IMR-90 (cell line): Measurements from ENCODE around the gene SLC8A1. TPM values are rescaled to one million over a fixed set of nuclear protein-coding genes. Genes with fewer than 3 reads are reported as not detected.

Experiments
- ATAC-seq: fragments of 200-7000 bp; cut with Tn5 transposase; 2 replicates; pipeline ENCODE4 v1.9.1; 2020; ENCODE audit warnings: low read depth, mild to moderate bottlenecking, moderate library complexity
- BruUV-seq: library from RNA; stranded (reverse); fragments of 400-500 nt; replicated peaks from 2 replicates; lab custom pipeline; 2021; lab: Mats Ljungman, UMichigan
- CTCF ChIA-PET: fragments of 300-600 bp; formaldehyde crosslinking; extraction: SDS; loops from one replicate; lab custom pipeline; 2021; ENCODE audit warnings: antibody characterized with exemption; lab: Yijun Ruan, JAX
- POLR2A ChIA-PET: fragments of 300-600 bp; sonication (Branson Sonifier 250); formaldehyde crosslinking; loops from one replicate; lab custom pipeline; 2022; ENCODE audit warnings: antibody characterized with exemption; ENCODE audit not compliant: unreplicated experiment; lab: Charles Lee
- DNase-seq: peaks from one replicate; pipeline ENCODE4 v3.0.0; 2013
- H2AFZ ChIP-seq: replicated peaks from 2 replicates; pipeline ENCODE3; 2013; ENCODE audit warnings: low read length, mild to moderate bottlenecking; ENCODE audit not compliant: poor library complexity
- H2AK5ac ChIP-seq: 2 replicates; pipeline ENCODE4 v1.6.1; 2013; ENCODE audit warnings: low read depth, low read length, inconsistent platforms
- H2AK9ac ChIP-seq: replicated peaks from 2 replicates; pipeline ENCODE3; 2013; ENCODE audit warnings: mild to moderate bottlenecking, low read depth, low read length, moderate library complexity; ENCODE audit not compliant: poor library complexity
- H2BK120ac ChIP-seq: 2 replicates; pipeline ENCODE4 v1.6.1; 2013; ENCODE audit warnings: low read depth, low read length, inconsistent platforms
- H2BK15ac ChIP-seq: 3 replicates; pipeline ENCODE4 v1.6.1; 2013; ENCODE audit warnings: low read depth, low read length, inconsistent platforms
- H2BK20ac ChIP-seq: 2 replicates; pipeline ENCODE4 v1.6.1; 2013; ENCODE audit warnings: low read depth, mild to moderate bottlenecking, inconsistent platforms, low read length, moderate library complexity
- H2BK5ac ChIP-seq: 2 replicates; pipeline ENCODE4 v1.6.1; 2013; ENCODE audit warnings: mild to moderate bottlenecking, low read depth, low read length, inconsistent platforms; ENCODE audit not compliant: poor library complexity, severe bottlenecking
- H3K14ac ChIP-seq: replicated peaks from 2 replicates; pipeline ENCODE4 v1.6.1; 2013; ENCODE audit warnings: low read depth, low read length, inconsistent platforms
- H3K18ac ChIP-seq: 2 replicates; pipeline ENCODE4 v1.6.1; 2013; ENCODE audit warnings: low read depth, low read length, control low read depth
- H3K23ac ChIP-seq: 2 replicates; pipeline ENCODE4 v1.6.1; 2013; ENCODE audit warnings: low read depth, low read length, inconsistent platforms
- H3K27ac ChIP-seq: 2 replicates; pipeline ENCODE4 v1.5.1; 2013; ENCODE audit warnings: mild to moderate bottlenecking, control low read depth, low read length; ENCODE audit not compliant: insufficient read depth
- H3K27me3 ChIP-seq: 2 replicates; pipeline ENCODE4 v1.6.1; 2013; ENCODE audit warnings: low read length; ENCODE audit not compliant: control insufficient read depth, insufficient read depth
- H3K36me3 ChIP-seq: 2 replicates; pipeline ENCODE4 v1.6.1; 2013; ENCODE audit warnings: low read length, mixed read lengths; ENCODE audit not compliant: control insufficient read depth, insufficient read depth
- H3K4ac ChIP-seq: 2 replicates; pipeline ENCODE4 v1.6.1; 2013; ENCODE audit warnings: low read depth, low read length, inconsistent platforms
- H3K4me1 ChIP-seq: 2 replicates; pipeline ENCODE4 v1.6.1; 2013; ENCODE audit warnings: low read length, mixed read lengths; ENCODE audit not compliant: control insufficient read depth, insufficient read depth
- H3K4me2 ChIP-seq: 2 replicates; pipeline ENCODE4 v1.6.1; 2013; ENCODE audit warnings: low read depth, mild to moderate bottlenecking, control low read depth, low read length, moderate library complexity
- H3K4me3 ChIP-seq: 2 replicates; pipeline ENCODE4 v1.5.1; 2013; ENCODE audit warnings: low read depth, mild to moderate bottlenecking, control low read depth, low read length, moderate library complexity; ENCODE audit not compliant: insufficient read depth
- H3K56ac ChIP-seq: 2 replicates; pipeline ENCODE4 v1.6.1; 2013; ENCODE audit warnings: low read length, inconsistent platforms; ENCODE audit not compliant: insufficient read depth; ENCODE audit errors: extremely low read depth
- H3K79me1 ChIP-seq, 2 experiments: 2 replicates each; pipeline ENCODE4 v1.6.1; 2013; ENCODE audit warnings: low read length in 2 of 2, inconsistent platforms in 1 of 2, low read depth in 1 of 2
- H3K9ac ChIP-seq: 2 replicates; pipeline ENCODE4 v1.6.1; 2013; ENCODE audit warnings: low read depth, low read length, control low read depth
- H3K9me1 ChIP-seq: 2 replicates; pipeline ENCODE4 v1.6.1; 2013; ENCODE audit warnings: low read length, inconsistent platforms; ENCODE audit not compliant: insufficient read depth
- H3K9me3 ChIP-seq: 2 replicates; pipeline ENCODE4 v1.6.1; 2013; ENCODE audit warnings: low read length; ENCODE audit not compliant: control insufficient read depth, insufficient read depth
- H4K20me1 ChIP-seq: 2 replicates; pipeline ENCODE4 v1.6.1; 2013; ENCODE audit warnings: low read length, inconsistent platforms; ENCODE audit not compliant: insufficient read depth
- H4K5ac ChIP-seq: 2 replicates; pipeline ENCODE4 v1.6.1; 2013; ENCODE audit warnings: mild to moderate bottlenecking, low read depth, low read length, control low read depth
- H4K8ac ChIP-seq, 2 experiments: 2 replicates each; pipeline ENCODE4 v1.6.1; 2013; ENCODE audit warnings: low read depth in 2 of 2, low read length in 2 of 2, control low read depth in 1 of 2, inconsistent platforms in 1 of 2
- H4K91ac ChIP-seq: 2 replicates; pipeline ENCODE4 v1.6.1; 2013; ENCODE audit warnings: low read depth, low read length, inconsistent platforms; ENCODE audit not compliant: insufficient read depth
- BHLHE40 ChIP-seq: fragments of 150-350 bp; IDR thresholded peaks from 2 replicates; pipeline ENCODE4 v1.6.1; 2016; ENCODE audit warnings: mild to moderate bottlenecking, low read depth, low read length
- CEBPB ChIP-seq: IDR thresholded peaks from 2 replicates; pipeline ENCODE4 v1.6.1; 2012; ENCODE audit warnings: low read depth, low read length, improper control_type of control experiment
- FOS ChIP-seq: fragments of 150-350 bp; IDR thresholded peaks from 2 replicates; pipeline ENCODE4 v1.6.1; 2016; ENCODE audit warnings: low read depth, low read length
- MAFK ChIP-seq: IDR thresholded peaks from 2 replicates; pipeline ENCODE4 v1.6.1; 2012; ENCODE audit warnings: low read depth, low read length, improper control_type of control experiment
- MAZ ChIP-seq: IDR thresholded peaks from 2 replicates; pipeline ENCODE4 v1.6.1; 2012; ENCODE audit warnings: low read depth, mild to moderate bottlenecking, low read length, improper control_type of control experiment, moderate library complexity, borderline replicate concordance
- MXI1 ChIP-seq: IDR thresholded peaks from 2 replicates; pipeline ENCODE4 v1.6.1; 2012; ENCODE audit warnings: low read depth, mild to moderate bottlenecking, low read length, moderate library complexity, borderline replicate concordance
- POLR2A ChIP-seq: IDR thresholded peaks from 2 replicates; pipeline ENCODE4 v1.6.1; 2012; ENCODE audit warnings: mild to moderate bottlenecking, low read depth, low read length
- RAD21 ChIP-seq: IDR thresholded peaks from 2 replicates; pipeline ENCODE4 v1.6.1; 2012; ENCODE audit warnings: low read length, improper control_type of control experiment
- RCOR1 ChIP-seq: IDR thresholded peaks from 2 replicates; pipeline ENCODE4 v1.6.1; 2012; ENCODE audit warnings: mild to moderate bottlenecking, low read length, improper control_type of control experiment; ENCODE audit not compliant: insufficient replicate concordance
- RFX5 ChIP-seq: IDR thresholded peaks from 2 replicates; pipeline ENCODE4 v1.8.0; 2012; ENCODE audit warnings: low read depth, mild to moderate bottlenecking, low read length, moderate library complexity
- SMC3 ChIP-seq: fragments of 150-350 bp; IDR thresholded peaks from 2 replicates; pipeline ENCODE4 v1.6.1; 2016; ENCODE audit warnings: low read depth, mild to moderate bottlenecking, antibody characterized with exemption, low read length, moderate library complexity
- dilution Hi-C: fragments of 300-500 bp; cut with HindIII; formaldehyde crosslinking; loops from one replicate; pipeline ENCODE4 v1.14.3; 2018; ENCODE audit warnings: low sequenced_read_pairs; ENCODE audit not compliant: unreplicated experiment
- in situ Hi-C: fragments of 300-500 bp; cut with MboI; formaldehyde crosslinking; loops from 3 replicates; pipeline ENCODE4 v1.14.3; 2019; ENCODE audit warnings: low sequenced_read_pairs, inconsistent platforms, mixed read lengths
- intact Hi-C: fragments of 100-400 bp; cut with micrococcal nuclease; formaldehyde crosslinking; loops from 2 replicates; pipeline ENCODE4 v1.10.0; 2022
- polyA plus RNA-seq, 3 experiments: library from polyadenylated mRNA; depleted of rRNA; stranded (reverse); fragments of >200 nt; gene quantifications; 2 replicates each; pipeline ENCODE4 v1.2.3, GENCODE V29; 2012; ENCODE audit warnings: low replicate concordance in 1 of 3
- total RNA-seq: library from RNA; depleted of rRNA; stranded (reverse); fragments of >200 nt; gene quantifications from 2 replicates; pipeline ENCODE4 v1.2.3, GENCODE V29; 2012
- TF ChIP-seq, protein P1 (sequence below): conservative IDR thresholded peaks from 2 replicates; pipeline ENCODE4 v1.5.1; 2012; ENCODE audit warnings: mild to moderate bottlenecking, low read depth, low read length, improper control_type of control experiment
- TF ChIP-seq, protein P2 (sequence below): fragments of 150-350 bp; IDR thresholded peaks from 2 replicates; pipeline ENCODE4 v1.6.1; 2016; ENCODE audit warnings: low read depth, mild to moderate bottlenecking, low read length, moderate library complexity, borderline replicate concordance
- TF ChIP-seq, protein P3 (sequence below): fragments of 150-350 bp; IDR thresholded peaks from 2 replicates; pipeline ENCODE4 v1.6.1; 2017; ENCODE audit warnings: mild to moderate bottlenecking, antibody characterized with exemption, low read length, low read depth

Gene SLC8A1
- total and polyA plus RNA-seq, 2 of the 4 experiments (the other 2 are of a cell fraction): 7.7 to 57.0 TPM

DNA sequence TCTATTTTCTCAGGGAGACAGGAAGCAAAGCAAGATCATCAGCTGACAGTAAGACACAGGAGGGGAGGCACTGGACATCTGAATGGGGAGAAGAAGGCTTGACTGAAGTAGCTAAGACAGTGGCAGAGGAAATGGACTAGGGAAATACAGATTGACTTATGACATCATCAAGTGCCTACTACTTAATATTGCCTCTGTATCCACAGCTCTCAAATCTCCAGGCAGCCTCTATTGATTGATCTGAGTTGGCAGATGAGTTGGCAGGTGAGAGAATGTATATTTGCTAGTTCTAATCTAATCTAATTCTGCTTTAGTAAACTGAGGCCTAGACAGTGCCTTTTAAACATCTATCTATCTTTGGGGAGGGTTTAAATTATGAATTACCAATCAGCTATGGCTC, 242.1 kb downstream of the SLC8A1 start:
- Histone ChIP-seq H3K23ac (no peak overlapping the region), H2AFZ (no peak overlapping the region), H2BK15ac (0 out of 3 replicates have a peak overlapping the region, but pooled peaks have one; percentile 32), H3K4me2 (no peak overlapping the region), H3K4me1 (peaks cover 15% of the 10 kb centered on the region), H2BK120ac (peak overlapping the region; percentile 32), H4K20me1 (no peaks in the 10 kb centered on the region), H3K9me3 (peaks cover 2% of the 10 kb centered on the region; the same call in 1 of the 2 replicates), H3K14ac (no peak overlapping the region), H3K79me1 (peaks cover 14 to 19% of the 10 kb centered on the region in 2 experiments), H3K4me3 (no peak overlapping the region), H4K8ac (peak overlapping the region in 1 of 2 experiments; percentile 26; a peak in 1 of 4 replicates), H3K36me3 (no peaks in the 10 kb centered on the region), H3K9ac (no peak overlapping the region), H2AK5ac (no peak overlapping the region; the same call in 1 of the 2 replicates), H3K27me3 (no peaks in the 10 kb centered on the region), H2BK5ac (peak overlapping the region; percentile 62), H4K91ac (0 out of 2 replicates have a peak overlapping the region, but pooled peaks have one; percentile 6), H3K27ac (no peak overlapping the region), H3K4ac (peak overlapping the region; percentile 20; the same call in 1 of the 2 replicates), H3K56ac (no peak overlapping the region), H3K18ac (peak overlapping the region; percentile 64; the same call in 1 of the 2 replicates), H2AK9ac (no peak overlapping the region), H2BK20ac (no peak overlapping the region), H4K5ac (peak overlapping the region; percentile 60; the same call in 1 of the 2 replicates), H3K9me1 (no peaks in the 10 kb centered on the region)
- no peak for ATAC-seq
- BruUV-seq: no TSS peak
- CTCF ChIA-PET: interaction anchor here (0.5 kb wide), 1 partner anchor 34 kb away, joined by 3 read pairs; no protein-coding TSS in a partner anchor
- DNase-seq: no peak
- intact Hi-C loops: loop anchor here (10.0 kb wide), 1 partner anchor 295 kb away; no protein-coding TSS in a partner anchor
- in situ Hi-C loops: loop anchor here (10.0 kb wide), 1 partner anchor 555 kb away; no protein-coding TSS in a partner anchor
- dilution Hi-C loops: no loop called here
- POLR2A ChIA-PET: no interaction called here
- TF ChIP-seq RCOR1: no peak
- no peak for TF ChIP-seq BHLHE40
- no peak for TF ChIP-seq CEBPB
- no peak for TF ChIP-seq MAZ
- TF ChIP-seq, protein P1, sequence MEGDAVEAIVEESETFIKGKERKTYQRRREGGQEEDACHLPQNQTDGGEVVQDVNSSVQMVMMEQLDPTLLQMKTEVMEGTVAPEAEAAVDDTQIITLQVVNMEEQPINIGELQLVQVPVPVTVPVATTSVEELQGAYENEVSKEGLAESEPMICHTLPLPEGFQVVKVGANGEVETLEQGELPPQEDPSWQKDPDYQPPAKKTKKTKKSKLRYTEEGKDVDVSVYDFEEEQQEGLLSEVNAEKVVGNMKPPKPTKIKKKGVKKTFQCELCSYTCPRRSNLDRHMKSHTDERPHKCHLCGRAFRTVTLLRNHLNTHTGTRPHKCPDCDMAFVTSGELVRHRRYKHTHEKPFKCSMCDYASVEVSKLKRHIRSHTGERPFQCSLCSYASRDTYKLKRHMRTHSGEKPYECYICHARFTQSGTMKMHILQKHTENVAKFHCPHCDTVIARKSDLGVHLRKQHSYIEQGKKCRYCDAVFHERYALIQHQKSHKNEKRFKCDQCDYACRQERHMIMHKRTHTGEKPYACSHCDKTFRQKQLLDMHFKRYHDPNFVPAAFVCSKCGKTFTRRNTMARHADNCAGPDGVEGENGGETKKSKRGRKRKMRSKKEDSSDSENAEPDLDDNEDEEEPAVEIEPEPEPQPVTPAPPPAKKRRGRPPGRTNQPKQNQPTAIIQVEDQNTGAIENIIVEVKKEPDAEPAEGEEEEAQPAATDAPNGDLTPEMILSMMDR: no peak
- TF ChIP-seq, protein P2, sequence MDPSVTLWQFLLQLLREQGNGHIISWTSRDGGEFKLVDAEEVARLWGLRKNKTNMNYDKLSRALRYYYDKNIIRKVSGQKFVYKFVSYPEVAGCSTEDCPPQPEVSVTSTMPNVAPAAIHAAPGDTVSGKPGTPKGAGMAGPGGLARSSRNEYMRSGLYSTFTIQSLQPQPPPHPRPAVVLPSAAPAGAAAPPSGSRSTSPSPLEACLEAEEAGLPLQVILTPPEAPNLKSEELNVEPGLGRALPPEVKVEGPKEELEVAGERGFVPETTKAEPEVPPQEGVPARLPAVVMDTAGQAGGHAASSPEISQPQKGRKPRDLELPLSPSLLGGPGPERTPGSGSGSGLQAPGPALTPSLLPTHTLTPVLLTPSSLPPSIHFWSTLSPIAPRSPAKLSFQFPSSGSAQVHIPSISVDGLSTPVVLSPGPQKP: no peak
- TF ChIP-seq SMC3: no peak
- TF ChIP-seq RFX5: no peak
- TF ChIP-seq, protein P3, sequence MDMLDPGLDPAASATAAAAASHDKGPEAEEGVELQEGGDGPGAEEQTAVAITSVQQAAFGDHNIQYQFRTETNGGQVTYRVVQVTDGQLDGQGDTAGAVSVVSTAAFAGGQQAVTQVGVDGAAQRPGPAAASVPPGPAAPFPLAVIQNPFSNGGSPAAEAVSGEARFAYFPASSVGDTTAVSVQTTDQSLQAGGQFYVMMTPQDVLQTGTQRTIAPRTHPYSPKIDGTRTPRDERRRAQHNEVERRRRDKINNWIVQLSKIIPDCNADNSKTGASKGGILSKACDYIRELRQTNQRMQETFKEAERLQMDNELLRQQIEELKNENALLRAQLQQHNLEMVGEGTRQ: no peak
- no peak for TF ChIP-seq FOS
- no peak for TF ChIP-seq RAD21
- no peak for TF ChIP-seq MXI1
- no peak for TF ChIP-seq POLR2A
- no peak for TF ChIP-seq MAFK
